Uterus (tissue), 2 donors: ENCODE results near the gene KDM6A.

ENCODE experiments used
- CTCF ChIP-seq, 4 experiments: fragments of 200-600 bp in 2 of 4; fragments of 450-650 bp in 2 of 4; sonication (generic) in 2 of 4; IDR thresholded peaks; one replicate each; pipeline ENCODE4 v1.5.1; 2016 to 2019; ENCODE audit warnings: antibody characterized with exemption in 4 of 4, mild to moderate bottlenecking in 2 of 4, moderate library complexity in 1 of 4
- POLR2A ChIP-seq, 2 donors: fragments of 450-650 bp; IDR thresholded peaks; one replicate each; pipeline ENCODE4 v1.6.1; 2016; ENCODE audit warnings: antibody characterized with exemption in 2 of 2, mild to moderate bottlenecking in 1 of 2, moderate library complexity in 1 of 2

DNA sequence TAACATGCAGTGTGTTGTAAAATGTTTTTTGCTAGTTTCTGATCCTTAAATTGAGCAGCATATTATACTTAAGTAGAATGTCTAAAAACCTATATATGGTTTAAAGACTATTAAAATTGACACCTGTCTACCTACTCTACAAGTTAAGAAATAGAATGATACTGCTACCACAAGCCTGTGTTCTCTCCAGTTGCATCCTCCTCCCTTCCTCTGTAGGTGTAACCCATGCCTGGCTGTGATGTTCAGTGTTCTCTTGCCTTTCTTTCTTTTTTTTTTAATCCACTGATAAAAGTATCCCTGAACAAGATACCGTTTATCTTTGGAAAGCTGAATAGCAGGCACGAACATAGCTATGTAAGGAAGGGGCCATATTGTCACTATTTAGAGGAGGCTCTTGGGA lies 99.1 kb downstream of the KDM6A start:
- no peak for TF ChIP-seq CTCF (IDR thresholded peaks at IDR 0.05)
- TF ChIP-seq POLR2A (IDR thresholded peaks at IDR 0.05), result no peak
